Measurements from ENCODE around the gene LTBP3.

The LTBP3 gene

GRCh38 chr11:65574811-65575567 lies 16.8 kb upstream of the LTBP3 start:
- Histone ChIP-seq H3K9ac (ENCODE audit: low read depth, low read length) (peak overlapping the region; percentile 52), H3K4me2 (ENCODE audit: low read length) (peak overlapping the region; percentile 96), H3K9me3 (replicated peaks; ENCODE audit: low read length) (no peaks in the 10 kb centered on the region), H3K4me3 (ENCODE audit: low read length) (peak overlapping the region; percentile 76), H3K4me1 (ENCODE audit: control insufficient read depth, insufficient read depth, low read length) (peaks cover 58% of the 10 kb centered on the region), H3K36me3 (ENCODE audit: insufficient read depth, low read length) (peaks cover 13% of the 10 kb centered on the region), H3K27me3 (ENCODE audit: control insufficient read depth, insufficient read depth, low read length) (no peaks in the 10 kb centered on the region)

- Histone ChIP-seq H3K36me3 (ENCODE audit: insufficient read depth, low read length) (peaks cover 7% of the 10 kb centered on the region), H3K4me1 (ENCODE audit: control insufficient read depth, insufficient read depth, low read length) (peaks cover 61% of the 10 kb centered on the region), H3K4me3 (ENCODE audit: low read length) (peak overlapping the region; percentile 76), H3K9me3 (replicated peaks; ENCODE audit: low read length) (no peaks in the 10 kb centered on the region), H3K4me2 (ENCODE audit: low read length) (peak overlapping the region; percentile 96), H3K27me3 (ENCODE audit: control insufficient read depth, insufficient read depth, low read length) (no peaks in the 10 kb centered on the region), H3K9ac (ENCODE audit: low read depth, low read length) (peak overlapping the region; percentile 92)
Observed at GRCh38 chr11:65574109-65574810, 16.1 kb upstream of the LTBP3 start.

GRCh38 chr11:65573391-65574079 lies 15.4 kb upstream of the LTBP3 start:
- H3K36me3 ChIP-seq (ENCODE audit: insufficient read depth, low read length) = peaks cover 7% of the 10 kb centered on the region
- H3K4me1 ChIP-seq (ENCODE audit: control insufficient read depth, insufficient read depth, low read length) = peaks cover 68% of the 10 kb centered on the region
- no peaks in the 10 kb centered on the region for H3K27me3 ChIP-seq (ENCODE audit: control insufficient read depth, insufficient read depth, low read length)
- H3K9me3 ChIP-seq (replicated peaks; ENCODE audit: low read length) = no peaks in the 10 kb centered on the region
- peak overlapping the region; percentile 96 for H3K4me2 ChIP-seq (ENCODE audit: low read length)
- peak overlapping the region; percentile 76 for H3K4me3 ChIP-seq (ENCODE audit: low read length)
- peak overlapping the region; percentile 92 for H3K9ac ChIP-seq (ENCODE audit: low read depth, low read length)

GRCh38 chr11:65572356-65573051 lies 14.3 kb upstream of the LTBP3 start, which contains the start of gene FAM89B:
Gene FAM89B (plus strand): TSS chr11:65572538. CDS start chr11:65572670, 132 bp downstream.
- H3K4me3 ChIP-seq (ENCODE audit: low read length) = peak within 1 kb of the TSS; percentile 98
- peak within 1 kb of the TSS; percentile 96 for H3K4me2 ChIP-seq (ENCODE audit: low read length)
- H3K9ac ChIP-seq (ENCODE audit: low read depth, low read length) = peak within 1 kb of the TSS; percentile 92
- H3K4me1 ChIP-seq (ENCODE audit: control insufficient read depth, insufficient read depth, low read length) = peaks cover 61% of the 10 kb centered on the region
- H3K36me3 ChIP-seq (ENCODE audit: insufficient read depth, low read length) = peaks cover 4% of the 10 kb centered on the region
- no peaks in the 10 kb centered on the region for H3K9me3 ChIP-seq (replicated peaks; ENCODE audit: low read length)
- H3K27me3 ChIP-seq (ENCODE audit: control insufficient read depth, insufficient read depth, low read length) = no peaks in the 10 kb centered on the region

- Histone ChIP-seq H3K4me3 (ENCODE audit: low read length) (peak overlapping the region; percentile 76), H3K9me3 (replicated peaks; ENCODE audit: low read length) (no peaks in the 10 kb centered on the region), H3K4me2 (ENCODE audit: low read length) (peak overlapping the region; percentile 96), H3K27me3 (ENCODE audit: control insufficient read depth, insufficient read depth, low read length) (no peaks in the 10 kb centered on the region), H3K36me3 (ENCODE audit: insufficient read depth, low read length) (peaks cover 4% of the 10 kb centered on the region), H3K4me1 (ENCODE audit: control insufficient read depth, insufficient read depth, low read length) (peaks cover 55% of the 10 kb centered on the region), H3K9ac (ENCODE audit: low read depth, low read length) (peak overlapping the region; percentile 92)
Observed at GRCh38 chr11:65571940-65572339, 13.8 kb upstream of the LTBP3 start.

GRCh38 chr11:65571420-65571819 lies 13.3 kb upstream of the LTBP3 start:
- peaks cover 4% of the 10 kb centered on the region for H3K36me3 ChIP-seq (ENCODE audit: insufficient read depth, low read length)
- peak overlapping the region; percentile 98 for H3K4me3 ChIP-seq (ENCODE audit: low read length)
- H3K9ac ChIP-seq (ENCODE audit: low read depth, low read length) = peak overlapping the region; percentile 92
- H3K4me2 ChIP-seq (ENCODE audit: low read length) = peak overlapping the region; percentile 96
- H3K4me1 ChIP-seq (ENCODE audit: control insufficient read depth, insufficient read depth, low read length) = peaks cover 51% of the 10 kb centered on the region
- no peaks in the 10 kb centered on the region for H3K27me3 ChIP-seq (ENCODE audit: control insufficient read depth, insufficient read depth, low read length)
- H3K9me3 ChIP-seq (replicated peaks; ENCODE audit: low read length) = no peaks in the 10 kb centered on the region

GRCh38 chr11:65569973-65570918 lies 12.1 kb upstream of the LTBP3 start, which contains the start of gene ZNRD2:
Gene ZNRD2 (plus strand): TSS chr11:65570477. CDS start chr11:65570492, 15 bp downstream.
- H3K9ac ChIP-seq (ENCODE audit: low read depth, low read length) = peak within 1 kb of the TSS; percentile 92
- H3K4me1 ChIP-seq (ENCODE audit: control insufficient read depth, insufficient read depth, low read length) = peaks cover 53% of the 10 kb centered on the region
- peak within 1 kb of the TSS; percentile 98 for H3K4me3 ChIP-seq (ENCODE audit: low read length)
- H3K36me3 ChIP-seq (ENCODE audit: insufficient read depth, low read length) = peaks cover 4% of the 10 kb centered on the region
- H3K27me3 ChIP-seq (ENCODE audit: control insufficient read depth, insufficient read depth, low read length) = no peaks in the 10 kb centered on the region
- no peaks in the 10 kb centered on the region for H3K9me3 ChIP-seq (replicated peaks; ENCODE audit: low read length)
- H3K4me2 ChIP-seq (ENCODE audit: low read length) = peak within 1 kb of the TSS; percentile 96

- peak overlapping the region; percentile 96 for H3K4me2 ChIP-seq (ENCODE audit: low read length)
- H3K36me3 ChIP-seq (ENCODE audit: insufficient read depth, low read length) = peaks cover 4% of the 10 kb centered on the region
- H3K9ac ChIP-seq (ENCODE audit: low read depth, low read length) = peak overlapping the region; percentile 92
- H3K9me3 ChIP-seq (replicated peaks; ENCODE audit: low read length) = no peaks in the 10 kb centered on the region
- peaks cover 45% of the 10 kb centered on the region for H3K4me1 ChIP-seq (ENCODE audit: control insufficient read depth, insufficient read depth, low read length)
- no peaks in the 10 kb centered on the region for H3K27me3 ChIP-seq (ENCODE audit: control insufficient read depth, insufficient read depth, low read length)
- H3K4me3 ChIP-seq (ENCODE audit: low read length) = peak overlapping the region; percentile 98
Observed at GRCh38 chr11:65569164-65569972, 11.2 kb upstream of the LTBP3 start.

GRCh38 chr11:65565624-65566453 lies 7.7 kb upstream of the LTBP3 start:
- Histone ChIP-seq H3K9ac (ENCODE audit: low read depth, low read length) (peak overlapping the region; percentile 22), H3K9me3 (replicated peaks; ENCODE audit: low read length) (no peaks in the 10 kb centered on the region), H3K4me2 (ENCODE audit: low read length) (peak overlapping the region; percentile 33), H3K36me3 (ENCODE audit: insufficient read depth, low read length) (no peaks in the 10 kb centered on the region), H3K27me3 (ENCODE audit: control insufficient read depth, insufficient read depth, low read length) (no peaks in the 10 kb centered on the region), H3K4me3 (ENCODE audit: low read length) (no peak overlapping the region), H3K4me1 (ENCODE audit: control insufficient read depth, insufficient read depth, low read length) (peaks cover 30% of the 10 kb centered on the region)
